ENCODE results near the gene ACAD11. TPM values are rescaled to one million over a fixed set of nuclear protein-coding genes. Genes with fewer than 3 reads are reported as not detected.

The ACAD11 gene
- total RNA-seq, 1 experiment from 2014 or later, result 15.4 TPM

DNA sequence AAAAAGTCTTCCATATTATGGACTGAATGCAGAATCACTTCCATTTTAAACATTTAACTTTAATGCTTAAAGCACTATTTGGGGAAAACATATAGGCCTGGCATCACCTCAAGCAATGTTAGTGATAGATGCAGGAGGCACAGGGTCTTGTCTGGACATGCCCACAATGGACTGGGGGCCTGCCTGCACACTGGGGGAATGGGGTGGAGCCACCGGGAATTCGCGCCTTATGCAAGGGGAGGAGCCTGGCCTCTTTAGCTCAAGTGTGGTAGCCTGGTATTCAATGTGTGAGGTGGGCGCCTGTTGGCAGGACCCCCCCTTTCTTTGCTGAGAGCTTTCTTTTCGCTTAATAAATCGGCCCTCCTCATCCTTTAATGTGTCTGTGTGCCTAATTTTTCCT, 32.7 kb downstream of the ACAD11 start:
- POLR2A ChIA-PET, result no interaction called here
- no peak for ATAC-seq

DNA sequence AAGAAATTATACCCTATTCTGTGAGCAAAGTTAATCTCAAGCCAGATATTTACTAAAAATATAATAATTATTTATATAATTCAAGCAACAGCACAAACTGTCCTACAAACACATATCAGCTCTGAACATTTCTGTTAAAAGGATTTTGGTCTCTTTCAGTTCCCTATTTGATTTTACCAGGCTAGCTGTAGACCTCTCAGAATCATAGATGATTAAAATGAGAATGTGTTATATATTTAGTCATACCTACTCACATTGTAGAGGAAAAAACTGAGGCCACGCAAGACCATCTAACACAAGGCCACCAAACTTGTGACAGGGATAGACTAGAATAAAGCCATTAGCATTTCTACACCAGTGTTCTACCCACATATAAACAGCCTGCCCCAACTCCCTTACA, 34.0 kb downstream of the ACAD11 start:
- Histone ChIP-seq H3K4me3 (ENCODE audit: low read depth in 2 of 2, low read length in 2 of 2) (no peak overlapping the region), H3K9me3 (ENCODE audit: control insufficient read depth, insufficient read depth, low read depth, low read length) (no peaks in the 10 kb centered on the region), H3K27me3 (ENCODE audit: control insufficient read depth, insufficient read depth, low read length) (no peaks in the 10 kb centered on the region), H3K27ac (ENCODE audit: low read length) (no peak overlapping the region), H3K36me3 (ENCODE audit: control insufficient read depth, insufficient read depth, low read length) (0 out of 2 replicates have a peak, but pooled peaks cover 2% of the 10 kb centered on the region), H3K4me1 (ENCODE audit: control insufficient read depth, insufficient read depth, low read length) (no peaks in the 10 kb centered on the region)
- intact Hi-C loops (cut with micrococcal nuclease; ENCODE audit: unreplicated experiment) (no loop called here), in situ Hi-C loops (cut with HindIII; ENCODE audit: low pct_unique_long_range_greater_than_20kb, low sequenced_read_pairs) (no loop called here)
- BruUV-seq (replicated peaks), result no TSS peak
- no peak for TF ChIP-seq SIN3A (IDR thresholded peaks at IDR 0.05; ENCODE audit: borderline replicate concordance, insufficient read depth, low read depth, low read length)
- TF ChIP-seq TCF7L2 (IDR thresholded peaks at IDR 0.05; ENCODE audit: low read depth, low read length), result no peak
- TF ChIP-seq, protein P1, sequence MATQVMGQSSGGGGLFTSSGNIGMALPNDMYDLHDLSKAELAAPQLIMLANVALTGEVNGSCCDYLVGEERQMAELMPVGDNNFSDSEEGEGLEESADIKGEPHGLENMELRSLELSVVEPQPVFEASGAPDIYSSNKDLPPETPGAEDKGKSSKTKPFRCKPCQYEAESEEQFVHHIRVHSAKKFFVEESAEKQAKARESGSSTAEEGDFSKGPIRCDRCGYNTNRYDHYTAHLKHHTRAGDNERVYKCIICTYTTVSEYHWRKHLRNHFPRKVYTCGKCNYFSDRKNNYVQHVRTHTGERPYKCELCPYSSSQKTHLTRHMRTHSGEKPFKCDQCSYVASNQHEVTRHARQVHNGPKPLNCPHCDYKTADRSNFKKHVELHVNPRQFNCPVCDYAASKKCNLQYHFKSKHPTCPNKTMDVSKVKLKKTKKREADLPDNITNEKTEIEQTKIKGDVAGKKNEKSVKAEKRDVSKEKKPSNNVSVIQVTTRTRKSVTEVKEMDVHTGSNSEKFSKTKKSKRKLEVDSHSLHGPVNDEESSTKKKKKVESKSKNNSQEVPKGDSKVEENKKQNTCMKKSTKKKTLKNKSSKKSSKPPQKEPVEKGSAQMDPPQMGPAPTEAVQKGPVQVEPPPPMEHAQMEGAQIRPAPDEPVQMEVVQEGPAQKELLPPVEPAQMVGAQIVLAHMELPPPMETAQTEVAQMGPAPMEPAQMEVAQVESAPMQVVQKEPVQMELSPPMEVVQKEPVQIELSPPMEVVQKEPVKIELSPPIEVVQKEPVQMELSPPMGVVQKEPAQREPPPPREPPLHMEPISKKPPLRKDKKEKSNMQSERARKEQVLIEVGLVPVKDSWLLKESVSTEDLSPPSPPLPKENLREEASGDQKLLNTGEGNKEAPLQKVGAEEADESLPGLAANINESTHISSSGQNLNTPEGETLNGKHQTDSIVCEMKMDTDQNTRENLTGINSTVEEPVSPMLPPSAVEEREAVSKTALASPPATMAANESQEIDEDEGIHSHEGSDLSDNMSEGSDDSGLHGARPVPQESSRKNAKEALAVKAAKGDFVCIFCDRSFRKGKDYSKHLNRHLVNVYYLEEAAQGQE (IDR thresholded peaks at IDR 0.05; ENCODE audit: insufficient read depth in 1 of 2, low read depth in 2 of 2, low read length in 1 of 2), result no peak
- TF ChIP-seq, protein P2, sequence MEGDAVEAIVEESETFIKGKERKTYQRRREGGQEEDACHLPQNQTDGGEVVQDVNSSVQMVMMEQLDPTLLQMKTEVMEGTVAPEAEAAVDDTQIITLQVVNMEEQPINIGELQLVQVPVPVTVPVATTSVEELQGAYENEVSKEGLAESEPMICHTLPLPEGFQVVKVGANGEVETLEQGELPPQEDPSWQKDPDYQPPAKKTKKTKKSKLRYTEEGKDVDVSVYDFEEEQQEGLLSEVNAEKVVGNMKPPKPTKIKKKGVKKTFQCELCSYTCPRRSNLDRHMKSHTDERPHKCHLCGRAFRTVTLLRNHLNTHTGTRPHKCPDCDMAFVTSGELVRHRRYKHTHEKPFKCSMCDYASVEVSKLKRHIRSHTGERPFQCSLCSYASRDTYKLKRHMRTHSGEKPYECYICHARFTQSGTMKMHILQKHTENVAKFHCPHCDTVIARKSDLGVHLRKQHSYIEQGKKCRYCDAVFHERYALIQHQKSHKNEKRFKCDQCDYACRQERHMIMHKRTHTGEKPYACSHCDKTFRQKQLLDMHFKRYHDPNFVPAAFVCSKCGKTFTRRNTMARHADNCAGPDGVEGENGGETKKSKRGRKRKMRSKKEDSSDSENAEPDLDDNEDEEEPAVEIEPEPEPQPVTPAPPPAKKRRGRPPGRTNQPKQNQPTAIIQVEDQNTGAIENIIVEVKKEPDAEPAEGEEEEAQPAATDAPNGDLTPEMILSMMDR (IDR thresholded peaks at IDR 0.05), result no peak
- TF ChIP-seq POLR2AphosphoS5 (IDR thresholded peaks at IDR 0.05; ENCODE audit: low read depth, low read length), result no peak
- CTCF ChIA-PET, result no interaction called here
- ATAC-seq, result no peak
- POLR2A ChIA-PET, result no interaction called here
- no peak for DNase-seq (ENCODE audit: low read depth, low spot score)

More for the DNA sequence above, 32.7 kb downstream of the ACAD11 start:
- CTCF ChIA-PET, result no interaction called here
- TF ChIP-seq SIN3A (IDR thresholded peaks at IDR 0.05; ENCODE audit: borderline replicate concordance, insufficient read depth, low read depth, low read length), result no peak
- TF ChIP-seq, protein P1 (IDR thresholded peaks at IDR 0.05; ENCODE audit: insufficient read depth in 1 of 2, low read depth in 2 of 2, low read length in 1 of 2), result no peak
- TF ChIP-seq, protein P2 (IDR thresholded peaks at IDR 0.05), result no peak
- TF ChIP-seq TCF7L2 (IDR thresholded peaks at IDR 0.05; ENCODE audit: low read depth, low read length), result no peak
- TF ChIP-seq POLR2AphosphoS5 (IDR thresholded peaks at IDR 0.05; ENCODE audit: low read depth, low read length), result no peak
- in situ Hi-C loops (cut with HindIII; ENCODE audit: low pct_unique_long_range_greater_than_20kb, low sequenced_read_pairs), result no loop called here
- Histone ChIP-seq H3K27ac (ENCODE audit: low read length) (no peak overlapping the region), H3K9me3 (ENCODE audit: control insufficient read depth, insufficient read depth, low read depth, low read length) (no peaks in the 10 kb centered on the region), H3K4me3 (ENCODE audit: low read depth in 2 of 2, low read length in 2 of 2) (no peak overlapping the region), H3K36me3 (ENCODE audit: control insufficient read depth, insufficient read depth, low read length) (no peaks in the 10 kb centered on the region; the same call in 1 of the 2 replicates), H3K4me1 (ENCODE audit: control insufficient read depth, insufficient read depth, low read length) (no peaks in the 10 kb centered on the region), H3K27me3 (ENCODE audit: control insufficient read depth, insufficient read depth, low read length) (no peaks in the 10 kb centered on the region)
- DNase-seq (ENCODE audit: low read depth, low spot score), result no peak
- no TSS peak for BruUV-seq (replicated peaks)
- intact Hi-C loops (cut with micrococcal nuclease; ENCODE audit: unreplicated experiment), result no loop called here
